Measurements from ENCODE around the gene CYP11A1.

GRCh38 chr15:74340150-74340549 lies 27.3 kb downstream of the CYP11A1 start:
- TF ChIP-seq POLR2AphosphoS5 (IDR thresholded peaks at IDR 0.05; ENCODE audit: low read depth, low read length) = no peak
- no peak for TF ChIP-seq POLR2A (IDR thresholded peaks at IDR 0.05; ENCODE audit: low read depth, low read length)
- TF ChIP-seq TAF1 (IDR thresholded peaks at IDR 0.05; ENCODE audit: borderline replicate concordance, low read depth, low read length) = no peak

Measured in GM12892 (cell line).